Gastrocnemius medialis (tissue), 4 donors: ENCODE measurements around the gene FYB2.

Experiments
- POLR2A ChIP-seq, 2 donors: fragments of 450-650 bp; IDR thresholded peaks; one replicate each; pipeline ENCODE4 v1.6.1; 2017; ENCODE audit warnings: antibody characterized with exemption in 2 of 2, mild to moderate bottlenecking in 2 of 2, moderate library complexity in 2 of 2
- TF ChIP-seq, protein P1 (sequence below), 5 experiments: fragments of 450-650 bp in 3 of 5; fragments of 200-600 bp in 2 of 5; sonication (generic) in 2 of 5; IDR thresholded peaks in 4 of 5; conservative IDR thresholded peaks in 1 of 5; 1 replicate in 4 of 5; 2 replicates in 1 of 5; pipeline ENCODE4 v1.5.1; 2016 to 2019; ENCODE audit warnings: antibody characterized with exemption in 5 of 5, mild to moderate bottlenecking in 3 of 5, moderate library complexity in 3 of 5

DNA sequence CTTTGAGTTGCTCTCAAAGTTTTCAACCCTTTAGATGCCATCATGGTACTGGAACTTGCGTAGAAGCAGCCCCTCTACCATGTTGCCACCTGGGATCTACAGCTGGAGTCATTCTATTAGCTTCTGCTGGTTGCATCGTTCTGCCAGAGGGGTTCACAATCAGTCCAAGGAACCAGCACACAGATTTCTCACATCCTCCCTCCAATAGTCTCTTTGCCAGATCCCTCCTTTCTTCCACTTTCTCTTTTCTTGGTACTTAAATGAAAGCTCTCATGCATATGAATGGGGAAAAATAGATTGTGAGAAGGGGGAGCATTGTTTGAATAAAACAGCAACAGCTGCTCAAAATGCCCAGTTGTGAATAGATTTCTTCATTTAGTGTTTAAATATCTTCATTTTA lies 31.2 kb upstream of the FYB2 start:
- TF ChIP-seq, protein P1, sequence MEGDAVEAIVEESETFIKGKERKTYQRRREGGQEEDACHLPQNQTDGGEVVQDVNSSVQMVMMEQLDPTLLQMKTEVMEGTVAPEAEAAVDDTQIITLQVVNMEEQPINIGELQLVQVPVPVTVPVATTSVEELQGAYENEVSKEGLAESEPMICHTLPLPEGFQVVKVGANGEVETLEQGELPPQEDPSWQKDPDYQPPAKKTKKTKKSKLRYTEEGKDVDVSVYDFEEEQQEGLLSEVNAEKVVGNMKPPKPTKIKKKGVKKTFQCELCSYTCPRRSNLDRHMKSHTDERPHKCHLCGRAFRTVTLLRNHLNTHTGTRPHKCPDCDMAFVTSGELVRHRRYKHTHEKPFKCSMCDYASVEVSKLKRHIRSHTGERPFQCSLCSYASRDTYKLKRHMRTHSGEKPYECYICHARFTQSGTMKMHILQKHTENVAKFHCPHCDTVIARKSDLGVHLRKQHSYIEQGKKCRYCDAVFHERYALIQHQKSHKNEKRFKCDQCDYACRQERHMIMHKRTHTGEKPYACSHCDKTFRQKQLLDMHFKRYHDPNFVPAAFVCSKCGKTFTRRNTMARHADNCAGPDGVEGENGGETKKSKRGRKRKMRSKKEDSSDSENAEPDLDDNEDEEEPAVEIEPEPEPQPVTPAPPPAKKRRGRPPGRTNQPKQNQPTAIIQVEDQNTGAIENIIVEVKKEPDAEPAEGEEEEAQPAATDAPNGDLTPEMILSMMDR (IDR thresholded peaks at IDR 0.05 in 4 of 5, conservative IDR thresholded peaks at IDR 0.05 in 1 of 5): no peak
- no peak for TF ChIP-seq POLR2A (IDR thresholded peaks at IDR 0.05)
